CD4-positive, CD25-positive, alpha-beta regulatory T cell (primary cell): ENCODE data around the gene WDR38. TPM values are rescaled to one million over a fixed set of nuclear protein-coding genes. Genes with fewer than 3 reads are reported as not detected.

Source experiments
- ATAC-seq, 2 donors: fragments of 150-1000 bp; cut with Tn5 transposase; one replicate each; pipeline ENCODE4 v1.10.0; 2021; ENCODE audit warnings: low read depth in 2 of 2, moderate number of reproducible peaks in 2 of 2, moderate library complexity in 1 of 2
- DNase-seq, 3 donors: peaks; one replicate each; pipeline versions ENCODE4 v3.0.0 to v3.0.0-alpha.2; 2012 to 2022; ENCODE audit warnings: mixed read lengths in 1 of 3
- H3K27ac ChIP-seq: one replicate; pipeline ENCODE4 v1.7.0; 2013; ENCODE audit warnings: mild to moderate bottlenecking, low read length; ENCODE audit not compliant: insufficient read depth, poor library complexity, severe bottlenecking
- H3K27me3 ChIP-seq: one replicate; pipeline ENCODE4 v1.7.0; 2013; ENCODE audit warnings: low read length; ENCODE audit not compliant: control insufficient read depth, insufficient read depth
- H3K36me3 ChIP-seq: one replicate; pipeline ENCODE4 v1.7.0; 2013; ENCODE audit warnings: mild to moderate bottlenecking, low read length, moderate library complexity; ENCODE audit not compliant: control insufficient read depth, insufficient read depth
- H3K4me1 ChIP-seq: 2 replicates; pipeline ENCODE4 v1.7.0; 2013; ENCODE audit warnings: mild to moderate bottlenecking, low read length; ENCODE audit not compliant: insufficient read depth, control insufficient read depth, poor library complexity, severe bottlenecking
- H3K4me3 ChIP-seq: one replicate; pipeline ENCODE4 v1.7.0; 2013; ENCODE audit warnings: low read depth, mild to moderate bottlenecking, low read length, moderate library complexity
- H3K9me3 ChIP-seq, 2 experiments: 1 replicate in 1 of 2; 2 replicates in 1 of 2; pipeline ENCODE4 v1.7.0; 2013; ENCODE audit warnings: low read length in 2 of 2, mild to moderate bottlenecking in 1 of 2, moderate library complexity in 1 of 2; ENCODE audit not compliant: control insufficient read depth in 2 of 2
- H3K27ac Mint-ChIP-seq, 3 donors: one replicate each; pipeline ENCODE4 v1.8.0; 2020 to 2022; ENCODE audit warnings: mild to moderate bottlenecking in 3 of 3, mixed read lengths in 3 of 3, moderate library complexity in 2 of 3
- H3K27me3 Mint-ChIP-seq: one replicate; pipeline ENCODE4 v1.8.0; 2022; ENCODE audit warnings: mild to moderate bottlenecking, mixed read lengths
- H3K36me3 Mint-ChIP-seq: one replicate; pipeline ENCODE4 v1.8.0; 2020; ENCODE audit warnings: mixed read lengths
- H3K4me1 Mint-ChIP-seq, 4 donors: one replicate each; pipeline ENCODE4 v1.8.0; 2020 to 2022; ENCODE audit warnings: mixed read lengths in 4 of 4, mild to moderate bottlenecking in 1 of 4
- H3K4me3 Mint-ChIP-seq, 4 donors: one replicate each; pipeline ENCODE4 v1.8.0; 2020 to 2022; ENCODE audit warnings: mild to moderate bottlenecking in 4 of 4, mixed read lengths in 4 of 4, moderate library complexity in 3 of 4
- H3K9me3 Mint-ChIP-seq, 7 donors: one replicate each; pipeline ENCODE4 v1.8.0; 2020 to 2022; ENCODE audit warnings: mixed read lengths in 7 of 7, mild to moderate bottlenecking in 3 of 7, moderate library complexity in 2 of 7
- polyA plus RNA-seq, 4 donors: library from polyadenylated mRNA; unstranded; fragments of 300-500 nt; fragmentation: Illumina TruSeq; gene quantifications; one replicate each; pipeline ENCODE4 v1.2.3, GENCODE V29; 2021
- total RNA-seq: library from RNA; stranded (reverse); gene quantifications from one replicate; pipeline ENCODE4 v1.2.3, GENCODE V29; 2022

WDR38 gene
- total and polyA plus RNA-seq, 5 donors from 2014 or later, result not detected

GRCh38 chr9:124882231-124882630 lies 29.0 kb downstream of the WDR38 start:
- Mint-ChIP-seq H3K9me3 (no peaks in the 10 kb centered on the region), H3K27ac (no peak overlapping the region), H3K4me1 (peaks cover 0 to 13% (median under 1%) of the 10 kb centered on the region in 4 donors), H3K27me3 (no peaks in the 10 kb centered on the region), H3K36me3 (peaks cover 39% of the 10 kb centered on the region), H3K4me3 (no peak overlapping the region)
- peaks cover 78% of the 10 kb centered on the region for H3K36me3 ChIP-seq
- no peak overlapping the region for H3K4me3 ChIP-seq
- no peaks in the 10 kb centered on the region for H3K27me3 ChIP-seq
- H3K9me3 ChIP-seq, result no peaks in the 10 kb centered on the region
- no peak overlapping the region for H3K27ac ChIP-seq
- H3K4me1 ChIP-seq, result peaks cover 5% of the 10 kb centered on the region
- DNase-seq (no peak), ATAC-seq (no peak)

- ATAC-seq, result no peak
- Mint-ChIP-seq H3K36me3 (peaks cover 36% of the 10 kb centered on the region), H3K4me3 (no peak overlapping the region), H3K27ac (no peak overlapping the region), H3K27me3 (no peaks in the 10 kb centered on the region), H3K9me3 (no peaks in the 10 kb centered on the region), H3K4me1 (peaks cover 0 to 12% (median 0%) of the 10 kb centered on the region in 4 donors)
- no peak for DNase-seq
- peaks cover 78% of the 10 kb centered on the region for H3K36me3 ChIP-seq
- no peak overlapping the region for H3K27ac ChIP-seq
- no peaks in the 10 kb centered on the region for H3K27me3 ChIP-seq
- H3K9me3 ChIP-seq, result no peaks in the 10 kb centered on the region
- peaks cover 5% of the 10 kb centered on the region for H3K4me1 ChIP-seq
- H3K4me3 ChIP-seq, result no peak overlapping the region
Measured at GRCh38 chr9:124884376-124884775, 31.1 kb downstream of the WDR38 start.

- Mint-ChIP-seq H3K36me3 (peaks cover 46% of the 10 kb centered on the region), H3K4me3 (no peak overlapping the region), H3K27ac (no peak overlapping the region), H3K27me3 (no peaks in the 10 kb centered on the region), H3K4me1 (peaks cover 0 to 12% (median 0%) of the 10 kb centered on the region in 4 donors), H3K9me3 (no peaks in the 10 kb centered on the region)
- Histone ChIP-seq H3K36me3 (peaks cover 78% of the 10 kb centered on the region), H3K9me3 (no peaks in the 10 kb centered on the region), H3K27me3 (no peaks in the 10 kb centered on the region), H3K27ac (no peak overlapping the region), H3K4me1 (peaks cover 5% of the 10 kb centered on the region), H3K4me3 (no peak overlapping the region)
- no peak for ATAC-seq
- no peak for DNase-seq
Measured at GRCh38 chr9:124885551-124885950, 32.3 kb downstream of the WDR38 start.

GRCh38 chr9:124886461-124886860 lies 33.2 kb downstream of the WDR38 start:
- Histone ChIP-seq H3K27ac (no peak overlapping the region), H3K4me1 (peaks cover under 1% of the 10 kb centered on the region), H3K36me3 (peaks cover 77% of the 10 kb centered on the region), H3K27me3 (no peaks in the 10 kb centered on the region), H3K9me3 (no peaks in the 10 kb centered on the region), H3K4me3 (no peak overlapping the region)
- ATAC-seq, result no peak
- peaks cover 52% of the 10 kb centered on the region for H3K36me3 Mint-ChIP-seq
- no peak overlapping the region for H3K4me3 Mint-ChIP-seq
- H3K27ac Mint-ChIP-seq, result peak overlapping the region in 1 of 3 donors; percentile 86
- H3K27me3 Mint-ChIP-seq, result no peaks in the 10 kb centered on the region
- peaks cover 0 to 3% (median 0%) of the 10 kb centered on the region in 4 donors for H3K4me1 Mint-ChIP-seq
- no peak for DNase-seq
- no peaks in the 10 kb centered on the region for H3K9me3 Mint-ChIP-seq

GRCh38 chr9:124886866-124887492 lies 33.7 kb downstream of the WDR38 start:
- ATAC-seq (no peak), DNase-seq (no peak)
- H3K36me3 ChIP-seq, result peaks cover 73% of the 10 kb centered on the region

GRCh38 chr9:124887832-124888231 lies 34.6 kb downstream of the WDR38 start:
- H3K27ac ChIP-seq, result no peak overlapping the region
- DNase-seq (no peak), ATAC-seq (no peak)
- no peaks in the 10 kb centered on the region for H3K9me3 Mint-ChIP-seq
- peaks cover 49% of the 10 kb centered on the region for H3K36me3 Mint-ChIP-seq
- no peaks in the 10 kb centered on the region for H3K4me1 Mint-ChIP-seq
- no peak overlapping the region for H3K27ac Mint-ChIP-seq
- H3K9me3 ChIP-seq, result no peaks in the 10 kb centered on the region
- H3K4me3 Mint-ChIP-seq, result no peak overlapping the region
- H3K27me3 ChIP-seq, result no peaks in the 10 kb centered on the region
- H3K4me1 ChIP-seq, result no peaks in the 10 kb centered on the region
- peaks cover 67% of the 10 kb centered on the region for H3K36me3 ChIP-seq
- H3K4me3 ChIP-seq, result no peak overlapping the region
- no peaks in the 10 kb centered on the region for H3K27me3 Mint-ChIP-seq

More at GRCh38 chr9:124886866-124887492, 33.7 kb downstream of the WDR38 start:
- no peak overlapping the region for H3K4me3 ChIP-seq
- H3K4me1 ChIP-seq, result no peaks in the 10 kb centered on the region
- Mint-ChIP-seq H3K9me3 (no peaks in the 10 kb centered on the region), H3K4me3 (no peak overlapping the region), H3K4me1 (no peaks in the 10 kb centered on the region), H3K27ac (peak overlapping the region in 1 of 3 donors; percentile 86), H3K27me3 (no peaks in the 10 kb centered on the region), H3K36me3 (peaks cover 49% of the 10 kb centered on the region)
- H3K27me3 ChIP-seq, result no peaks in the 10 kb centered on the region
- no peak overlapping the region for H3K27ac ChIP-seq
- no peaks in the 10 kb centered on the region for H3K9me3 ChIP-seq

GRCh38 chr9:124889006-124889405 lies 35.7 kb downstream of the WDR38 start:
- no peaks in the 10 kb centered on the region for H3K27me3 Mint-ChIP-seq
- H3K9me3 Mint-ChIP-seq, result no peaks in the 10 kb centered on the region
- H3K9me3 ChIP-seq, result no peaks in the 10 kb centered on the region
- no peak overlapping the region for H3K4me3 Mint-ChIP-seq
- no peaks in the 10 kb centered on the region for H3K4me1 ChIP-seq
- H3K36me3 Mint-ChIP-seq, result peaks cover 52% of the 10 kb centered on the region
- H3K36me3 ChIP-seq, result peaks cover 73% of the 10 kb centered on the region
- no peak for DNase-seq
- H3K27me3 ChIP-seq, result no peaks in the 10 kb centered on the region
- H3K27ac Mint-ChIP-seq, result no peak overlapping the region
- peaks cover 0 to 3% (median 0%) of the 10 kb centered on the region in 4 donors for H3K4me1 Mint-ChIP-seq
- ATAC-seq, result no peak
- H3K4me3 ChIP-seq, result no peak overlapping the region
- H3K27ac ChIP-seq, result no peak overlapping the region

- no peak for ATAC-seq
- H3K4me3 ChIP-seq, result no peak overlapping the region
- no peak overlapping the region for H3K27ac ChIP-seq
- Mint-ChIP-seq H3K27me3 (no peaks in the 10 kb centered on the region), H3K4me1 (peaks cover 7 to 10% (median 7%) of the 10 kb centered on the region in 4 donors), H3K36me3 (peaks cover 48% of the 10 kb centered on the region), H3K9me3 (peaks cover 0 to 2% (median 0%) of the 10 kb centered on the region in 7 donors), H3K27ac (no peak overlapping the region), H3K4me3 (no peak overlapping the region)
- H3K9me3 ChIP-seq, result no peaks in the 10 kb centered on the region
- DNase-seq, result no peak
- peaks cover 72% of the 10 kb centered on the region for H3K36me3 ChIP-seq
- no peaks in the 10 kb centered on the region for H3K27me3 ChIP-seq
- H3K4me1 ChIP-seq, result no peaks in the 10 kb centered on the region
Measured at GRCh38 chr9:124890179-124890578, 36.9 kb downstream of the WDR38 start.
